Activated CD4-positive, alpha-beta T cell treated with anti-CD3 and anti-CD28 coated beads, Interleukin-2, amount 10 ng/mL, durations not matched to agents 7 days and 5 days (primary cell): Measurements from ENCODE around the gene MYBPC3. TPM values are rescaled to one million over a fixed set of nuclear protein-coding genes. Genes with fewer than 3 reads are reported as not detected.

Experiments
- CTCF ChIA-PET: fragments of 350-600 bp; sonication (Branson Sonifier 250); formaldehyde crosslinking; loops from one replicate; lab custom pipeline; 2021; ENCODE audit warnings: antibody characterized with exemption; lab: Charles Lee
- POLR2A ChIA-PET: fragments of 350-600 bp; sonication (Branson Sonifier 250); formaldehyde crosslinking; loops from one replicate; lab custom pipeline; 2021; ENCODE audit warnings: antibody characterized with exemption; lab: Charles Lee
- DNase-seq: peaks from one replicate; pipeline ENCODE4 v3.0.0-alpha.2; 2020
- H3K27ac Mint-ChIP-seq: one replicate; pipeline ENCODE4 v1.8.0; 2021; ENCODE audit warnings: mild to moderate bottlenecking, moderate library complexity, mixed read lengths
- H3K27me3 Mint-ChIP-seq: one replicate; pipeline ENCODE4 v1.8.0; 2021; ENCODE audit warnings: mixed read lengths
- H3K36me3 Mint-ChIP-seq: one replicate; pipeline ENCODE4 v1.8.0; 2021; ENCODE audit warnings: low read depth, mixed read lengths
- H3K4me1 Mint-ChIP-seq: one replicate; pipeline ENCODE4 v1.8.0; 2021; ENCODE audit warnings: mixed read lengths
- H3K4me3 Mint-ChIP-seq: one replicate; pipeline ENCODE4 v1.8.0; 2021; ENCODE audit warnings: mild to moderate bottlenecking, moderate library complexity, mixed read lengths
- H3K9me3 Mint-ChIP-seq: one replicate; pipeline ENCODE4 v1.8.0; 2021; ENCODE audit warnings: mixed read lengths
- total RNA-seq, 2 experiments: library from RNA; stranded (reverse); gene quantifications; one replicate each; pipeline ENCODE4 v1.2.3, GENCODE V29; 2021

The MYBPC3 gene
- total RNA-seq, 2 experiments from 2014 or later: not detected

DNA sequence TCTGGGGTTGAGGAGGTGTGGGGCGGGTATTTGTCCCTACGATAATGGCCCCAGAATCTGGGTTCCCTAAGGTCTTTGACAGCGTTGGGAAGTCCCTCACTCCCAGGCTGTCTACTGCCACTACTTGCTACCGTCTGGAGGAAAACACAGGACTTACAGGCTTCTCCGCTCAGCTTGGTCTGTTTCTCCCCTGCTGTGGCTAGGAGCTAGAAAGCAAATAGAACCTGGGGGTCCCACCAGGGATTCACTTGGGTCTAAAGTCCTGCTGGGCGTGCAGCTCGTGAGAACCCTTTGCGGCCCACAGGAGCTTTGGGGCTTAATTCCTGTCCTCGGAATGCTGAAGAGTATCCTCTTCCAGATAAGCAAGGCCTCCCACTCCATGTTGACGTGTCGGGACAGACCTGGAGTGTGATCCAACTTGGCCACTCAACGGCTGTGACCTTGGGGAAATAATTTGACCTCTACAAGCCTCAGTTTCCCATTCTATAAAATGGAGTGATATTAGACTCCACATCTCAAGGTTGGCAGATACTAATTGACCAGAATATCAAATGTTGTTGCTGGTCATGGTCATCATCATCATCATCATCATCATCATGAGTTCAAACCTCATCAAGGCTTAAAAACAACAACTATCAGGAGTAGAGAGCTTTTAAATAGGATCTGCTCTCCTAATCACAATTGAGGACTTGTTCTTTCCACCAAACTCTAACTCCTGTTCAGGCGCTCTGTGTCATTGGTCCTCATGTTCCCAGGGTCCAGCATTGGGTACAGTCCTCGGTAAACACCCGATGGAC is 1.7 kb upstream of the MYBPC3 start:
- H3K27me3 Mint-ChIP-seq: no peaks in the 10 kb centered on the region
- H3K9me3 Mint-ChIP-seq: no peaks in the 10 kb centered on the region
- no peaks in the 10 kb centered on the region for H3K36me3 Mint-ChIP-seq
- no peak overlapping the region for H3K4me3 Mint-ChIP-seq
- H3K27ac Mint-ChIP-seq: no peak overlapping the region
- CTCF ChIA-PET: interaction anchor here (1.1 kb wide), 1 partner anchor 10 kb away, joined by 3 read pairs; no protein-coding TSS in a partner anchor
- peaks cover 1% of the 10 kb centered on the region for H3K4me1 Mint-ChIP-seq
- DNase-seq: no peak
- POLR2A ChIA-PET: no interaction called here

DNA sequence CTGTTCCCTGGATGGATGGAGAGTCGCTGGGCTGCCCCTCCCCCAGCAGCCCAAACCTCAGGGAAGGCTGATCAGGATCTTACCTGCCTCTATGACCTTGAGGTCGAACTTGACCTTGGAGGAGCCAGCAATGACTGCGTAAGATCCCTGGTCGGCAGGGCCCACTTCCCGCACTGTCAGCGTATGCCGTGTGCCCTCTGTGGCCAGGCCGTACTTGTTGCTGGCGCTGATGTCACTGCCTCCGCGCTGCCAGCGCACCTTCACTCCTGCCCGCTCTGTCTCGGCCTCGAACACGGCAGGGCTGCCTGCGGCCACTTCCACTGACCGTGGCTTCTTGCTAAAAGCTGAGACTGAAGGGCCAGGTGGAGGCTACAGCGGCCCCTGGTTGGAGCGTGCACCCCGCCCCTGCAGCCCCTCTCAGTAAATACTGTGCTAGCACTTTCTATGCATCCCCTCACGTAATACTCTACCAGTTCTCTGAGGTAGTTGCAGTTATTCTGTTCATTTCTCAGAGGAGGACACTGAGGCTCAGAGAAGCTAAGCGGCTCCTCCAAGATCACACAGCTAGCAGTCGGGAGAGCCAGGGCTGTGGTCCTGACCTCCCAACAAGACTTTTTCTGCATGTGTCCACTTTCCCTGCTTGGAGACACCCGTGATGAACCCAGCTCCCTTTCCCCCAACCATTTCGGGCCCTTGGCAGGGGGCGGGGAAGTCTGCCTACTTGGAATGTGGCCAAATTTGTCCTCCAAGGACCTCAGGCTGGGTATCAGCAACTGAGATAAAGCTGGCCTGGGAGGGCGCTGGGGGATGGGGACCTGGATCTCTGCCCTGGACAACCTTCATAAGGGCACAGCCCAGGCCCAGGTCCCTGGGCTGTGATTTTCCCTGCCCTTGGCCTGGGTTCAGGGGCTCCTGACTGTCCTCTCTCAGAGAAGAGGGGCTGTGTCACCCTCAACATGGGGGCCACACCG is 1.1 kb downstream of the MYBPC3 start:
- POLR2A ChIA-PET: no interaction called here
- Mint-ChIP-seq H3K9me3 (no peaks in the 10 kb centered on the region), H3K27me3 (no peaks in the 10 kb centered on the region), H3K36me3 (no peaks in the 10 kb centered on the region), H3K4me1 (no peaks in the 10 kb centered on the region), H3K27ac (no peak overlapping the region), H3K4me3 (no peak overlapping the region)
- DNase-seq: no peak
- CTCF ChIA-PET: interaction anchor here (1.0 to 2.5 kb wide), 3 partner anchors 8 to 103 kb away, joined by 4 to 10 read pairs (median 6); partner anchors contain the start of gene ACP2

DNA sequence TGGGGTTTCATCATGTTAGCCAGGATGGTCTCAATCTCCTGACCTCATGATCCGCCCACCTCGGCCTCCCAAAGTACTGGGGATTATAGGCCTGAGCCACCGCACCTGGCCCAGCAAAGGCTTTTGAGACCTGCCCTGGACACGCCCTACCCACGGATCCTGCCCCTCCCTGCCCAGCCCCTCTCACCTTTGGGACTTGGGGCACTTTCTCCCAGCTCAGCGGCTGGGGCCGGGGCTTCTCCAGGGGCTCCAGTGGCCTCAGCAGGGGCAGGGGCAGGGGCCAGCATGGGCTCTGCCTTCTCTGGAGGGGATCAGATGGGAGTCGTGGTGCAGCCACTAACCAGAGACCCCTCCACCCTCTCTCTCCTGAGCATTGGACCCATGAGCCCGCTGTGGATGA is 2.2 kb downstream of the MYBPC3 start:
- H3K9me3 Mint-ChIP-seq: no peaks in the 10 kb centered on the region
- H3K4me1 Mint-ChIP-seq: no peaks in the 10 kb centered on the region
- H3K36me3 Mint-ChIP-seq: no peaks in the 10 kb centered on the region
- no peak for DNase-seq
- no peaks in the 10 kb centered on the region for H3K27me3 Mint-ChIP-seq
- CTCF ChIA-PET: interaction anchor here (0.9 to 2.5 kb wide), 4 partner anchors 9 to 30 kb away, joined by 3 to 10 read pairs (median 5); no protein-coding TSS in a partner anchor
- no peak overlapping the region for H3K4me3 Mint-ChIP-seq
- POLR2A ChIA-PET: interaction anchor here (0.6 kb wide), 1 partner anchor 61 kb away, joined by 3 read pairs; no protein-coding TSS in a partner anchor
- no peak overlapping the region for H3K27ac Mint-ChIP-seq

- Mint-ChIP-seq H3K9me3 (no peaks in the 10 kb centered on the region), H3K27me3 (no peaks in the 10 kb centered on the region), H3K4me1 (no peaks in the 10 kb centered on the region), H3K36me3 (no peaks in the 10 kb centered on the region), H3K27ac (no peak overlapping the region), H3K4me3 (no peak overlapping the region)
- no peak for DNase-seq
- POLR2A ChIA-PET: interaction anchor here (0.6 kb wide), 1 partner anchor 61 kb away, joined by 3 read pairs; no protein-coding TSS in a partner anchor
- CTCF ChIA-PET: interaction anchor here (0.5 to 2.5 kb wide), 6 partner anchors 10 to 738 kb away, joined by 3 to 10 read pairs (median 4); no protein-coding TSS in a partner anchor
These were observed 2.9 kb downstream of the MYBPC3 start for GRCh38 chr11:47349521-47350095.

DNA sequence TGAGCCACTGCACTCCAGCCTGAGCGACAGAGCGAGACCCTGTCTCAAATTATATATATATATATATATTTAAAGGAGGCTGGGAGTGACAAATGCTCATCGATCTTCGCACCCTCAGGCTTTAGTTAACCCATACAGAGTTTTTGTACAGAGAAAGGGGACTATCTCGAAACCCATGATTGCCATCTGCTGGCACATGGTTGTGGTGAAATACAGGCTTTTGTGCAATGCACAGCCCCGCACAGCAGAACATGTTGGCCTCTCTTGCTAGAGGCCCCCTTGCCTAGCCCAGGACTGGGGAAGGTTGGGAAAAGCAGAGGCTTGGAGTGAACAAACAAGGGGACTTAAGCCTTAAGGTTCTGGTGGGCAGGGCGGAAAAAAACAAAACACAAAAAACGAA is 3.6 kb downstream of the MYBPC3 start:
- ChIA-PET POLR2A (no interaction called here), CTCF (interaction anchor here (0.6 to 2.5 kb wide), 2 partner anchors 11 to 623 kb away, joined by 4 to 6 read pairs; no protein-coding TSS in a partner anchor)
- H3K9me3 Mint-ChIP-seq: no peaks in the 10 kb centered on the region
- peak; percentile 41 for DNase-seq
- no peaks in the 10 kb centered on the region for H3K36me3 Mint-ChIP-seq
- no peak overlapping the region for H3K4me3 Mint-ChIP-seq
- H3K27ac Mint-ChIP-seq: no peak overlapping the region
- no peaks in the 10 kb centered on the region for H3K27me3 Mint-ChIP-seq
- H3K4me1 Mint-ChIP-seq: no peaks in the 10 kb centered on the region

GRCh38 chr11:47348131-47348802 is 4.2 kb downstream of the MYBPC3 start:
- no peak overlapping the region for H3K27ac Mint-ChIP-seq
- H3K27me3 Mint-ChIP-seq: no peaks in the 10 kb centered on the region
- H3K4me1 Mint-ChIP-seq: no peaks in the 10 kb centered on the region
- DNase-seq: no peak
- no peaks in the 10 kb centered on the region for H3K36me3 Mint-ChIP-seq
- H3K4me3 Mint-ChIP-seq: no peak overlapping the region
- POLR2A ChIA-PET: no interaction called here
- H3K9me3 Mint-ChIP-seq: no peaks in the 10 kb centered on the region
- CTCF ChIA-PET: interaction anchor here (0.6 kb wide), 1 partner anchor 624 kb away, joined by 4 read pairs; no protein-coding TSS in a partner anchor

- Mint-ChIP-seq H3K36me3 (no peaks in the 10 kb centered on the region), H3K9me3 (no peaks in the 10 kb centered on the region), H3K27ac (no peak overlapping the region), H3K4me3 (no peak overlapping the region), H3K27me3 (no peaks in the 10 kb centered on the region), H3K4me1 (no peaks in the 10 kb centered on the region)
- DNase-seq: no peak
- ChIA-PET POLR2A (no interaction called here), CTCF (interaction anchor here (0.7 kb wide), 1 partner anchor 8 kb away, joined by 3 read pairs; no protein-coding TSS in a partner anchor)
These were observed 5.4 kb downstream of the MYBPC3 start for GRCh38 chr11:47347137-47347536.

- Mint-ChIP-seq H3K27ac (no peak overlapping the region), H3K4me1 (no peaks in the 10 kb centered on the region), H3K36me3 (no peaks in the 10 kb centered on the region), H3K27me3 (no peaks in the 10 kb centered on the region), H3K9me3 (no peaks in the 10 kb centered on the region), H3K4me3 (no peak overlapping the region)
- ChIA-PET CTCF (interaction anchor here (0.6 to 1.0 kb wide), 2 partner anchors 16 to 278 kb away, joined by 4 read pairs; no protein-coding TSS in a partner anchor), POLR2A (no interaction called here)
- no peak for DNase-seq
These were observed 6.5 kb downstream of the MYBPC3 start for GRCh38 chr11:47345890-47346563.

- no peak overlapping the region for H3K4me3 Mint-ChIP-seq
- no peaks in the 10 kb centered on the region for H3K4me1 Mint-ChIP-seq
- H3K27me3 Mint-ChIP-seq: no peaks in the 10 kb centered on the region
- ChIA-PET CTCF (interaction anchor here (0.8 kb wide), 1 partner anchor 112 kb away, joined by 3 read pairs; no protein-coding TSS in a partner anchor), POLR2A (no interaction called here)
- H3K36me3 Mint-ChIP-seq: no peaks in the 10 kb centered on the region
- DNase-seq: no peak
- H3K27ac Mint-ChIP-seq: no peak overlapping the region
- no peaks in the 10 kb centered on the region for H3K9me3 Mint-ChIP-seq
These were observed 9.6 kb downstream of the MYBPC3 start for GRCh38 chr11:47342854-47343253.

- no peak overlapping the region for H3K4me3 Mint-ChIP-seq
- CTCF ChIA-PET: interaction anchor here (0.8 kb wide), 1 partner anchor 112 kb away, joined by 3 read pairs; no protein-coding TSS in a partner anchor
These were observed 10.3 kb downstream of the MYBPC3 start for GRCh38 chr11:47342036-47342803.

More at GRCh38 chr11:47342036-47342803, 10.3 kb downstream of the MYBPC3 start:
- no peaks in the 10 kb centered on the region for H3K9me3 Mint-ChIP-seq
- no peaks in the 10 kb centered on the region for H3K27me3 Mint-ChIP-seq
- no peaks in the 10 kb centered on the region for H3K4me1 Mint-ChIP-seq
- H3K27ac Mint-ChIP-seq: no peak overlapping the region
- POLR2A ChIA-PET: no interaction called here
- DNase-seq: no peak
- no peaks in the 10 kb centered on the region for H3K36me3 Mint-ChIP-seq
